Vagina (tissue), 2 donors: ENCODE measurements around the gene KRTAP1-5. TPM values are rescaled to one million over a fixed set of nuclear protein-coding genes. Genes with fewer than 3 reads are reported as not detected.

Source experiments
- DNase-seq, 2 donors: peaks; one replicate each; pipeline ENCODE4 v3.0.0-alpha.2; 2017; ENCODE audit errors: extremely low spot score in 2 of 2
- H3K27ac ChIP-seq: fragments of 200-600 bp; sonication (generic); one replicate; pipeline ENCODE4 v1.5.1; 2019
- H3K27me3 ChIP-seq: fragments of 200-600 bp; sonication (generic); one replicate; pipeline ENCODE4 v1.5.1; 2019
- H3K36me3 ChIP-seq, 2 donors: fragments of 200-600 bp; sonication (generic); one replicate each; pipeline ENCODE4 v1.5.1; 2017 to 2019
- H3K4me1 ChIP-seq: fragments of 200-600 bp; sonication (generic); one replicate; pipeline ENCODE4 v1.5.1; 2019
- H3K4me3 ChIP-seq, 2 donors: fragments of 200-600 bp; sonication (generic); 1 replicate in 1 of 2; 2 replicates in 1 of 2; pipeline ENCODE4 v1.5.1; 2016 to 2019
- H3K9me3 ChIP-seq: fragments of 200-600 bp; sonication (generic); one replicate; pipeline ENCODE4 v1.5.1; 2019
- POLR2A ChIP-seq, 2 donors: fragments of 450-650 bp; IDR thresholded peaks; one replicate each; pipeline ENCODE4 v1.6.1; 2017; ENCODE audit warnings: antibody characterized with exemption in 2 of 2, mild to moderate bottlenecking in 2 of 2, moderate library complexity in 2 of 2
- POLR2AphosphoS5 ChIP-seq, 2 donors: sonication (generic); formaldehyde crosslinking; IDR thresholded peaks; one replicate each; pipeline ENCODE4 v1.9.0; 2017; ENCODE audit warnings: antibody characterized with exemption in 2 of 2, mild to moderate bottlenecking in 2 of 2, low read depth in 1 of 2; ENCODE audit not compliant: insufficient read depth in 1 of 2
- intact Hi-C: fragments of 100-400 bp; cut with DNase I; formaldehyde crosslinking; loops from one replicate; pipeline ENCODE4 v1.15.1; 2023
- total RNA-seq: library from RNA; depleted of rRNA; stranded (reverse); fragments of >200 nt; gene quantifications from one replicate; pipeline ENCODE4 v1.2.3, GENCODE V29; 2016
- TF ChIP-seq, protein P1 (sequence below), 3 experiments: fragments of 450-650 bp in 2 of 3; fragments of 200-600 bp in 1 of 3; sonication (generic) in 1 of 3; IDR thresholded peaks; one replicate each; pipeline ENCODE4 v1.5.1; 2017 to 2019; ENCODE audit warnings: antibody characterized with exemption in 3 of 3, mild to moderate bottlenecking in 2 of 3, moderate library complexity in 2 of 3

The KRTAP1-5 gene
- total RNA-seq, 1 donor from 2014 or later, result not detected

DNA sequence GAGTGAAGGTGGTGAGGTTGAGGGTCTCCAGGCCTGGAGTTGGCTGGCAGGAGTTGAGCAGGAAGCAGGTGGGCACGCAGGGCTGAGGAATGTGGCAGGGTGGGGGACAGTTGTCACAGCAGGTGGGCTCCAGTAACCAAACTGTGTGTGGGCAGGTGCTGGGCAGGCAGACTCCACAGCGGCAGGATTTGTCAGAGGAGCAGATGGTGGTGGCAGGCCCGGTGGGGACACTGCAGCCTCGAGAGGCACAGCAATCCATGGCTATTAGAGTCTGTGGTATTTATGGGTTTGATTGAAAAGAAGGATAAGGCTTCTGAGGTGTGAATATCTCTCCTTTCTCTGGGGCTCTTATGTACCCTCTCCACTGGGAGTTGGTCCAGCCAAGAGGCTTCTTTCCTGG is 33.2 kb downstream of the KRTAP1-5 start, which contains the start of gene KRTAP3-3:
TSS of gene KRTAP3-3 (minus strand) at position 326 of the 400 bp plus-strand sequence. CDS start at position 259, 67 bp downstream.
- Histone ChIP-seq H3K4me1 (no peaks in the 10 kb centered on the region), H3K36me3 (no peaks in the 10 kb centered on the region), H3K27ac (no peak within 1 kb of the TSS), H3K4me3 (no peak within 1 kb of the TSS), H3K27me3 (no peaks in the 10 kb centered on the region), H3K9me3 (no peaks in the 10 kb centered on the region)
- intact Hi-C loops, result no loop called here
- TF ChIP-seq, protein P1, sequence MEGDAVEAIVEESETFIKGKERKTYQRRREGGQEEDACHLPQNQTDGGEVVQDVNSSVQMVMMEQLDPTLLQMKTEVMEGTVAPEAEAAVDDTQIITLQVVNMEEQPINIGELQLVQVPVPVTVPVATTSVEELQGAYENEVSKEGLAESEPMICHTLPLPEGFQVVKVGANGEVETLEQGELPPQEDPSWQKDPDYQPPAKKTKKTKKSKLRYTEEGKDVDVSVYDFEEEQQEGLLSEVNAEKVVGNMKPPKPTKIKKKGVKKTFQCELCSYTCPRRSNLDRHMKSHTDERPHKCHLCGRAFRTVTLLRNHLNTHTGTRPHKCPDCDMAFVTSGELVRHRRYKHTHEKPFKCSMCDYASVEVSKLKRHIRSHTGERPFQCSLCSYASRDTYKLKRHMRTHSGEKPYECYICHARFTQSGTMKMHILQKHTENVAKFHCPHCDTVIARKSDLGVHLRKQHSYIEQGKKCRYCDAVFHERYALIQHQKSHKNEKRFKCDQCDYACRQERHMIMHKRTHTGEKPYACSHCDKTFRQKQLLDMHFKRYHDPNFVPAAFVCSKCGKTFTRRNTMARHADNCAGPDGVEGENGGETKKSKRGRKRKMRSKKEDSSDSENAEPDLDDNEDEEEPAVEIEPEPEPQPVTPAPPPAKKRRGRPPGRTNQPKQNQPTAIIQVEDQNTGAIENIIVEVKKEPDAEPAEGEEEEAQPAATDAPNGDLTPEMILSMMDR (IDR thresholded peaks at IDR 0.05), result no peak
- TF ChIP-seq POLR2AphosphoS5 (IDR thresholded peaks at IDR 0.05; ENCODE audit: insufficient read depth in 1 of 2, low read depth in 1 of 2) (no peak), POLR2A (IDR thresholded peaks at IDR 0.05) (no peak)
- DNase-seq, result no peak

DNA sequence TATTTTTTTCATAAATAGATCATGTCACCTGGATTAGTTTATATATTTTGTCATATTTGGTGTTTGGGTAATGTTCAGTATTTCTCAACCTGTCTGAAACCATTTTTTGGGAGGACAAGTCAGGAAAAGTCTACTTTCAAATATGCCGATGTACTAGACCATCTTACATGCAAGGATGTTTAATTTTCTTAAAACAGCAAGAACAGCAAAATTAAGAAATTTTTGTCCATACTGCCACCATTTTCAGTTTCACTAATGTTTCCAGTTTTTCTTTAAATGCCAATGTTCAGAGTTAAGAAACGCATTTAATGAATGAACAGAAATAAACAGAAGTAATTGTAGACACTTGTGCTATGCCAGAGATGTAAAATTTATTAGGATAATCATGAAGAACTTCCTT is 33.9 kb downstream of the KRTAP1-5 start:
- H3K27ac ChIP-seq, result no peak overlapping the region
- no peak overlapping the region for H3K4me3 ChIP-seq
- H3K27me3 ChIP-seq, result no peaks in the 10 kb centered on the region
- no peak for DNase-seq
- H3K36me3 ChIP-seq, result no peaks in the 10 kb centered on the region
- TF ChIP-seq, protein P1 (IDR thresholded peaks at IDR 0.05), result no peak
- no peak for TF ChIP-seq POLR2A (IDR thresholded peaks at IDR 0.05)
- TF ChIP-seq POLR2AphosphoS5 (IDR thresholded peaks at IDR 0.05; ENCODE audit: insufficient read depth in 1 of 2, low read depth in 1 of 2), result no peak
- intact Hi-C loops, result no loop called here
- no peaks in the 10 kb centered on the region for H3K9me3 ChIP-seq
- no peaks in the 10 kb centered on the region for H3K4me1 ChIP-seq

DNA sequence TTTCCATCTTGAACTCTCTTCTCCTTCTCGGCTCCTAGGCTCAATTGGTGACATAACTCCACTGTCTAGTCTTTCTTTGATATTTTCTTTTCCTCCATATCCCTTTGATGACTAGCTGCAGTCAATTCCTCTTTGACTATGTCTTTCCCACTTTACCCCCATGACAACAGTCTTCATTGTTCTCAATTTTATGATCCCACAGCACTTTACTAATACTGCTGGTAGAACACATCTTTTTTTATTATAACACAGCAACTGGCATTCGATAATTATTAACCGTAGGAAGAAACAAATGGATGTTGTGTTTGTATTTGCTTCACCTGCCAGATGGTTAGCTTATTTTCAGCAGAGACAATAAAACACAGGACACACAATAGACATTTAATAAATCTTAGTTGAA is 34.3 kb downstream of the KRTAP1-5 start:
- H3K9me3 ChIP-seq, result no peaks in the 10 kb centered on the region
- H3K36me3 ChIP-seq, result no peaks in the 10 kb centered on the region
- intact Hi-C loops, result no loop called here
- no peak overlapping the region for H3K27ac ChIP-seq
- no peak for TF ChIP-seq POLR2AphosphoS5 (IDR thresholded peaks at IDR 0.05; ENCODE audit: insufficient read depth in 1 of 2, low read depth in 1 of 2)
- TF ChIP-seq, protein P1 (IDR thresholded peaks at IDR 0.05), result no peak
- TF ChIP-seq POLR2A (IDR thresholded peaks at IDR 0.05), result no peak
- DNase-seq, result no peak
- H3K4me1 ChIP-seq, result no peaks in the 10 kb centered on the region
- H3K4me3 ChIP-seq, result no peak overlapping the region
- no peaks in the 10 kb centered on the region for H3K27me3 ChIP-seq

DNA sequence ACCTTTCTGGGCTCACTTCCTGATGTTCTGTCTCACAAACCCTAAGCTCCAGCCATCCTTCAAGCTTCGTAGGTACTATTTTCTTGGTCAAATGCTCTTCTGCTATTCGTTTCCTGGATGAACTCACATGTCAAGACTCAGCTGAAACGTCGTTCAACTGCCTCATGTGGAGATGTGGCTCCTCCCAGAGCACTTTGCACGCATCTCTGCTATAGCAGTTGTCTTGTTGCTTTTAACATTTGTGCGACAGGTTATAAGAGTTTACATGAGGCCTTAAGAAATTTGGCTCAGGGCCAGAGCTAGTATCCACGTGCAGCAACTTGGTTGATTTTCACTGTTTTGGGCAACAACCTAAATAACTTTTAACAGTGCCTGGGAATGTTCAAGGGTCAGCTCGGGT is 40.1 kb downstream of the KRTAP1-5 start:
- no peak for DNase-seq
- no peaks in the 10 kb centered on the region for H3K9me3 ChIP-seq
- no peaks in the 10 kb centered on the region for H3K36me3 ChIP-seq
- TF ChIP-seq POLR2AphosphoS5 (IDR thresholded peaks at IDR 0.05; ENCODE audit: insufficient read depth in 1 of 2, low read depth in 1 of 2) (no peak), POLR2A (IDR thresholded peaks at IDR 0.05) (no peak)
- intact Hi-C loops, result no loop called here
- no peak overlapping the region for H3K4me3 ChIP-seq
- no peak overlapping the region for H3K27ac ChIP-seq
- H3K27me3 ChIP-seq, result no peaks in the 10 kb centered on the region
- no peaks in the 10 kb centered on the region for H3K4me1 ChIP-seq

DNA sequence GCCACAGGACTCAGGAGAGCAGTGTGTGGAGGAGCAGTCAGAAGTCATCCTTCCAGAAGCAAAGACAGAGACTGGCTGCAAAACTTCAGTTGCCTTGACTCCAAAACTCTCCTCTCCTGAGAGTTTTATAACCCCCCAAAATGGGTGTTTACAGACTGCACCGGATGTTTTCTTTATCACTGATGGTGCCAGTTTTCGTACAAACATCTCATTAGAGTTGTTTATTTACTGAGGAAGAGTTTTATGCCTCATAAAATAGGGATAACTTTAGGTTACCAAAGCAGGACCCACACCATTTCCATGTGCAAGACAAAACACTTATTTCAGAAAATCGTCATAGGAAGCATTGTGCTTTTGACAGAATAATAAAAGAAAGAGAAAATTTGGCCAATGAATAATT is 42.8 kb downstream of the KRTAP1-5 start, which contains the start of gene KRT40:
TSS of gene KRT40 (minus strand) at position 101 of the 400 bp plus-strand sequence. CDS start at position 48, 53 bp downstream.
- DNase-seq, result no peak
- H3K4me1 ChIP-seq, result no peaks in the 10 kb centered on the region
- intact Hi-C loops, result no loop called here
- H3K4me3 ChIP-seq, result no peak within 1 kb of the TSS
- no peaks in the 10 kb centered on the region for H3K36me3 ChIP-seq
- H3K9me3 ChIP-seq, result no peaks in the 10 kb centered on the region
- H3K27me3 ChIP-seq, result no peaks in the 10 kb centered on the region
- TF ChIP-seq, protein P1 (IDR thresholded peaks at IDR 0.05), result no peak
- TF ChIP-seq POLR2A (IDR thresholded peaks at IDR 0.05), result no peak
- no peak for TF ChIP-seq POLR2AphosphoS5 (IDR thresholded peaks at IDR 0.05; ENCODE audit: insufficient read depth in 1 of 2, low read depth in 1 of 2)
- no peak within 1 kb of the TSS for H3K27ac ChIP-seq
